HG03571 (cell line): ENCODE results near the gene DCTN1.

Experiments
- ATAC-seq: cut with Tn5 transposase; IDR thresholded peaks from one replicate; pipeline ENCODE4 v1.9.1; 2021; ENCODE audit not compliant: unreplicated experiment

Gene DCTN1

DNA sequence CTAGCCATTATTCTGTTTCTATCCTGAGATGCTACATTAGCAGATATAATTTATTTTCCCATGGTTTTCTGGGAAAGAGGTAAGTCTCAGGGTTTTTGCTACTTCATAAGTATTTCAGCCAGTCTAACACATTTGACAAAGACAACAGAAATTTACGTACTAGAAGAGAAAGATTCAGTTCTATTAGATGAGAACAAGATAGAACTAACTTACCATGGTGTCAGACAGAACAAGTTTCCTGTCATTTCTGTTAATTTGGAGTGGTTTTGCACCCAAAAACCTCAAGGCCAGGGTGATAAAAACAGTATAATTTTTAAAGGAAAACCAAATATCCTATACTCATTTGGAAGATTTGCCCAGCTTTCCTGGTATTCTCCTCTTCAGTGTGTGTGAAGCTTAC, 52.5 kb downstream of the DCTN1 start:
- ATAC-seq = no peak

DNA sequence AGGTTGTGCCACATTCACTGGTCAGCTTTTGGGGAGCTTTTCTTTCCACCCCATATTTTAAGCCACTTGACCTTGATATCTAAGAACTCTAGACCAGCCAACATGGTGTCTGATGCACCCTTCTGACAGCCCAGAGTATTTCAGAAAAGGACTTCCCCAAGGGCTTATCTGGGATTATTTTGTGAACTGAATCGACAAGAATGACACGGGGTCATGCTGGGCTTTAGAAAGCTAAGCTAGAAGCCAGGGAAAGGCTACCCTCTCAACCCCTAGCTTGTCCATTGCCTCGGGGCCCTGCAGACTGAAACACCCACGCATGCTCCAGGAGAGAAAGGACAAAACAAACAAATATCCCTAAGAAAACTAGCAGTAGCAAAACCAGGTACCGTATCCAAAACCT, 52.9 kb downstream of the DCTN1 start:
- no peak for ATAC-seq

DNA sequence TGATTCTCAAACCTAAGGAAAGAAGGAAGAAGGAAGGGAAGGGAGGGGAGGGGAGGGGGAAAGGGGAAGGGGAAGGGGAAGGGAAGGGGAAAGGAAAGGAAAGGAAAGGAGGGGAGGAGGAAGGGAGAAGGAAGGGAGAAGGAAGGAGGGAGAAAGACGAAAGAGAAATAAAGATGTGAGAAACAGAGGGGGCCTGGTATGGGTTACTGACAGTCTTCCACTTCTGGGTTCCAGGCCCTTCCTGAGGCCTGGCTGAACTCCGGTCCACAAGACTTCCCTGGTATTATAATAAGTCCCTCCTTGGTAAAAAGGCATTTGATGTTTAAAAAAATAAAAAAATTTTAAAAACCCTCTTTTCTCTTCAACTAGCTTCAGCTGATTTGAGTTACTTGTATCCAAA, 54.3 kb downstream of the DCTN1 start:
- no peak for ATAC-seq

DNA sequence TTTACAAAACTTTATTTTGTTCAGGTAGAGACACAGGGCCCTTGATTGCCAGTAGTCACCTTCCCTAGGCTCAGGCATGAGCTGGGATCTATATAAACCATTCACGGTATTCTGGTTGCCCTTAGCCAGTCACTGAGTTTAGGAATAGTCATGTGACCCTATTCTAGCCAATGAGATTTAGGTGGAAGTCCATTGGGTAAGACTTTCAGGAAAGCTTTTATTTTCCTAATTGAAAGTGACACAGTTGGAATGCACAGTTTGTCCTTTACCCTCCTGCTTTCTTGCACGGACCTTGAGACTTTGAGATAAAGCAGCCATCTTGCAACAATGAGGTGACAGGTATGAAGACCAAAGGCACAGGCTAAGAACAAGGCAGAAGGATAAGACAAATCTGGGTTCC, 58.4 kb downstream of the DCTN1 start:
- no peak for ATAC-seq

DNA sequence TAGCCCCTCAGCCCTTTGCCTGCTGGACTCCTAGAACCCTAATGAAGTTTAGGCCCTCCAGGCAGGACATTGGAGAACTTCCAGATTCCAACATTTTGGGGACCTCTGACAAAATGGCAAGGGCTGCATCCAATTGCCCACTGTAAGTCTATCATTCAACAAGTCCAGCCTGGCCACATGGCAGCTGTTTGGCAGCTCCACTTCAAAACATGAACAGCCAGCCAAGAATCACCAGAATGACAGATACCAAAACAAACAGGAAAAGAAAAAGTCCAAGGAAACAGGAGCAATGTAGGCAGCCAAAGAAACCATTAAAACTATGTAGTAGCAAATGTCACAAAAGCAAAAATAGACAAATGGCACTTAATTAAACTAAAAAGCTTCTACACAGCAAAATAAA, 62.4 kb downstream of the DCTN1 start:
- no peak for ATAC-seq

DNA sequence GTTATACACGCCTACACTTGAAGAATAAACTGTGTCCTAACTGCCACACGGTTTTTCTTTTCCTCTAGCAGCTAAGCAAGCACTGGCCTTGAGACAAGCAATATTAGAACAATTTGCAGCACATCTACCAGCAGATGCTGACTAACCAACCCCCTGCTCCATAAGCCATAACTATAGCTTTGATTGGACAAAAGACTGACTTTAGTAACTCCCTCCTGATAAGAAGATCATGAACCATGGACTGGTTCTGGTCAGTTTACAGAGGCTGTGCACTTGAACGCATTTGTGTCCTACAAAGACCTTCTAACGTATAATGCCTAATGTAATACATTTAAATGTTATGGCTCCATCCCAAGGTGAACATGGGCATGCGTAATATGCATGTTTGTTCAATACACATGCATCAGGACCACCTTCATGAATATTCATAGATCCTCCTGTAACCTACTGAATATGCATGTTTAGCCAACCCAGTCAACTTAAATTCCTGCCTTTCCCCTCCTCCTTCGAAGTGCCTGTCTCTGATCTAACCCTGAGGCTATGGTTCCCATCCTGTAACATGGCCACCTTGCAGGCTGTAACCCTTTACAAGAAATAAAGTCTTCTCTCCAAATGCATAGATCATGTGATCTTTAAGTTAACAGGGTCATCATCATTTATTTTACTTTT, 63.4 kb downstream of the DCTN1 start:
- no peak for ATAC-seq

DNA sequence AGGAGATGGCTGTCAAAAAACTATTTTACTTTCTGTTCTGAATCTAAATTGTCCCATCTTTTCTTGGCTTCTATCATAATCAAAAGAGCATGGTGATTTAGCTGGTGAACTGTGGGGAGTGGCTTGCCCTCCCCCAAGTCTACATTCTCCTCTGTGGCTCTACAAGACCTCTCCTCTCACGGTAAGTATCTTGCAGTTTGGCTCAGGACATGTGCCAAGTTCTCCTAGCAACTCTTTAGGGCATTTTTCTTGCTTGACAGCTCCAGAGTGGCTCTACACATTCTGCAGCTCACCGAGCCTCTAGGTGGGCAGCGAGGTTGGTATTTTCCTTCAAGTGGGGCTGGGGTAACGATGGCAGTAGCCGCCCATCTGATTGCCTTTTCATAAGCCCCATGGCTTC, 66.0 kb downstream of the DCTN1 start:
- no peak for ATAC-seq

DNA sequence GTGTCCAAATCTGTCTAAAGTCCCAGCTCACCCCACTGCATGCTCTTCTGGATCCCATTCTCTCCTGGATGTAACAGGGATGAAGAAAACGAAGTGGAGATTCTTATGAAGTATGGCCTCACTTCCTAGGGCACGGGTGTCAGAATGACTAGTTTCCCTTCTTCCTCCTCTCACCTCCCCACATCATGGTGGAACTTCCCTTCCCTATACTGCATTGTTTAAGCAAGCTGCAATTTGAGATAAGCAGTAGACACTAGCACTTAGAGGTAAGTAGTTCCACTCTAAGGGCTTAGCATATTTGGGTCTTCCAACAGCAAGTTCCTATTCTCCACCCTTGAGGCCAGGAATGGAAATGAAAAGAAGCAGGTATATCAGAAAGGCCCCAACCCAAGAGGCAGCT, 66.6 kb downstream of the DCTN1 start:
- ATAC-seq = no peak

DNA sequence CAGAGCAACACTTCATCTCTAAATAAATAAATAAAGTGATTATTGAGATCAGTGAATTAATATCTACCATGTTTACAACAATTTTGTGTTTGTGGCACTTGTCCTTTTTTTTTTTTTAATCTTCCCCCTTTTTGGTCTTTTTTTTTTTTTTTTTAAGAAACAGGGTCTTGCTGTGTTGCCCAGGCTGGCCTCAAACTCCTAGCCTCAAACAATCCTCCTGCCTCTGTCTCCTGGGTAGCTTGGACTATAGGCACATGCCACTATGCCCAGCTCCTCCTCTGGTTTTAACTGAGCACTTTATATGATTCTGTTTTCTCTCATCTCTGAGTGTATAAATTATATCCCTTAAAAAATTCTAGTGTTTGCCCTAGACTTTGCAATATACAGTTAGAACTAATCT, 67.2 kb downstream of the DCTN1 start:
- ATAC-seq = no peak
